Activated naive CD4-positive, alpha-beta T cell treated with anti-CD3 and anti-CD28 coated beads, Interleukin-2, amount 10 ng/mL, durations not matched to agents 7 days and 5 days (primary cell): ENCODE results near the gene SLC45A3.

ENCODE experiments used
- CTCF ChIA-PET: fragments of 350-600 bp; sonication (Branson Sonifier 250); formaldehyde crosslinking; loops from one replicate; lab custom pipeline; 2021; ENCODE audit warnings: antibody characterized with exemption; lab: Charles Lee
- DNase-seq: peaks from one replicate; pipeline ENCODE4 v3.0.0-alpha.2; 2020
- H3K27ac Mint-ChIP-seq: one replicate; pipeline ENCODE4 v1.8.0; 2021; ENCODE audit warnings: mild to moderate bottlenecking, moderate library complexity, mixed read lengths
- H3K27me3 Mint-ChIP-seq: one replicate; pipeline ENCODE4 v1.8.0; 2021; ENCODE audit warnings: mild to moderate bottlenecking, mixed read lengths
- H3K36me3 Mint-ChIP-seq: one replicate; pipeline ENCODE4 v1.8.0; 2021; ENCODE audit warnings: mixed read lengths
- H3K4me1 Mint-ChIP-seq: one replicate; pipeline ENCODE4 v1.8.0; 2021; ENCODE audit warnings: mixed read lengths
- H3K4me3 Mint-ChIP-seq: one replicate; pipeline ENCODE4 v1.8.0; 2021; ENCODE audit warnings: mild to moderate bottlenecking, moderate library complexity, mixed read lengths
- H3K9me3 Mint-ChIP-seq: one replicate; pipeline ENCODE4 v1.8.0; 2021; ENCODE audit warnings: mixed read lengths

The SLC45A3 gene

DNA sequence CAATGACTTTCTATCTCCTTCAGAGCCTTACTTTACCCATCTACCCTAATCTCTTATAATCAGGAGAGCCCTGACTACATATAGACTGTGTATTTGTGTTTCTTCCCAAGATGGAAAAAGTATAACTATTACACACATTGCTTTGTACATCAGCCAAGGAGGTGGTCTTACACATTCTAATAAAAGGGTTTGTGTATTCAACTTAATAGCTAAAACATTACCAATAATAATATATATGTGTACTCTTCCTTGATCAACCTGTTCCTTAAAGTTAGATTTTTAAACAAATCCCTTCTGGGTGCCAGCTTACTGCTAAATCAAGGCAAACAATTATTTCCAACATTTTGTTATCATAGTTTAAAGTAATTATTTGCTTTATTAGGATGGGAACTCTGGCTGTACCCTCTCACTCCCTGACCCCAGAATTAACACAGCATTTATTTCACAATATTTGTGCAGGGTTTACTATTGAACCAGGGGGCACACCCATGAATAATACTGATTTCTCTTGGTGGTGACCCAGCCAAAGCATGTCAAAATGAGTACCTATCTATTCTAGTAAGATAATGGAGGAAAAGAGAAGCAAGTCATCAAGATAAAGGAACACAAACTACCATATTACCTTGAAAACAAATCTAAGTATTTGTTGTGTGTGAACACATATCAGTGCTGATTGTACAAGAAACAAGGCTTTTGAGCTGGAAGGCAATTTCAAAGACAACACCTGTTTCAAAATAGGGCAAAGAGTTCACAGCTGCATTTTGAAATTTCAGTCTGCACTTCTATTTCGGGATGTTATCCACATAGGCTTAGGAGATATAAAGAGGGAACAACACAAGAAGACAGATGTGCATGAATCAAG, 30.1 kb upstream of the SLC45A3 start:
- Mint-ChIP-seq H3K27ac (no peak overlapping the region), H3K4me1 (peaks cover 13% of the 10 kb centered on the region), H3K9me3 (no peaks in the 10 kb centered on the region), H3K36me3 (peaks cover 40% of the 10 kb centered on the region), H3K4me3 (no peak overlapping the region), H3K27me3 (no peaks in the 10 kb centered on the region)
- CTCF ChIA-PET, result interaction anchor here (1.0 to 13.6 kb wide), 17 partner anchors 10 to 267 kb away, joined by 3 to 205 read pairs (median 7); no protein-coding TSS in a partner anchor
- no peak for DNase-seq

DNA sequence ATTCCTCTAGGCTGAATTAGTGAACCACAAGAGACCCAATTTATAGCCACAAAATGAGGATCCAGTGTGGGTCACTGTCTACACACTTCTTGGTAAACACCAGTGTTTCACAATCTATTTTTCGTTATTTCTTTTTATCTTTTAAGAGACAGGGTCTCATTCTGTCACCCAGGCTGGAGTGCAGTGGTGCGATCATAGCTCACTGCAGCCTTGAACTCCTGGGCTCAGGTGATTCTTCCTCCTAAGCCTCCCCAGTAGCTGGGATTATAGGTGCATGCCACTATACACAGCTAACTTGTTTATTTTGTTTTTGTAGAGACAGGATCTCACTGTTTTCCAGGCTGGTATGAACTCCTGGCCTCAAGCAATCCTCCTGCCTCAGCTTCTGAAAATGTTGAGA, 29.3 kb upstream of the SLC45A3 start:
- Mint-ChIP-seq H3K4me3 (no peak overlapping the region), H3K27ac (no peak overlapping the region), H3K36me3 (peaks cover 37% of the 10 kb centered on the region), H3K27me3 (no peaks in the 10 kb centered on the region), H3K4me1 (peaks cover 18% of the 10 kb centered on the region), H3K9me3 (no peaks in the 10 kb centered on the region)
- DNase-seq, result no peak
- CTCF ChIA-PET, result interaction anchor here (1.0 to 13.6 kb wide), 11 partner anchors 9 to 268 kb away, joined by 3 to 205 read pairs (median 12); no protein-coding TSS in a partner anchor

DNA sequence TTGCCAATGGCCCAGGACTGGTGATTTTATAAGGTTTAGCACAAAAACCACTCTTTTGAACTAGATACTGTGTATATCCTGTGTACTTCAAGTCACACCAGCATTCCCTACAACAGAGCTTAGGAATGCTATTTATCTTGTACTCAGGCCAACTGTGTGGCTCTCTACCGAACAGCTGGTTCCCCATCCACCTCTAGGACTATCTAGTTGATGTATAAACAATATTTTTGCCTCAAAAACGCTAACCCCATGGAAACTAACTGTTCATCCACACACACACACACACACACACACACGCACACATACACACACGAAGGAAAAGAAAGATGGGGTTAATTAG, 28.7 kb upstream of the SLC45A3 start:
- no peak for DNase-seq
- H3K9me3 Mint-ChIP-seq, result no peaks in the 10 kb centered on the region
- H3K4me1 Mint-ChIP-seq, result peaks cover 19% of the 10 kb centered on the region
- CTCF ChIA-PET, result interaction anchor here (2.9 to 13.6 kb wide), 3 partner anchors 32 to 74 kb away, joined by 12 to 205 read pairs (median 38); no protein-coding TSS in a partner anchor
- peaks cover 37% of the 10 kb centered on the region for H3K36me3 Mint-ChIP-seq
- no peaks in the 10 kb centered on the region for H3K27me3 Mint-ChIP-seq
- no peak overlapping the region for H3K27ac Mint-ChIP-seq
- H3K4me3 Mint-ChIP-seq, result no peak overlapping the region

DNA sequence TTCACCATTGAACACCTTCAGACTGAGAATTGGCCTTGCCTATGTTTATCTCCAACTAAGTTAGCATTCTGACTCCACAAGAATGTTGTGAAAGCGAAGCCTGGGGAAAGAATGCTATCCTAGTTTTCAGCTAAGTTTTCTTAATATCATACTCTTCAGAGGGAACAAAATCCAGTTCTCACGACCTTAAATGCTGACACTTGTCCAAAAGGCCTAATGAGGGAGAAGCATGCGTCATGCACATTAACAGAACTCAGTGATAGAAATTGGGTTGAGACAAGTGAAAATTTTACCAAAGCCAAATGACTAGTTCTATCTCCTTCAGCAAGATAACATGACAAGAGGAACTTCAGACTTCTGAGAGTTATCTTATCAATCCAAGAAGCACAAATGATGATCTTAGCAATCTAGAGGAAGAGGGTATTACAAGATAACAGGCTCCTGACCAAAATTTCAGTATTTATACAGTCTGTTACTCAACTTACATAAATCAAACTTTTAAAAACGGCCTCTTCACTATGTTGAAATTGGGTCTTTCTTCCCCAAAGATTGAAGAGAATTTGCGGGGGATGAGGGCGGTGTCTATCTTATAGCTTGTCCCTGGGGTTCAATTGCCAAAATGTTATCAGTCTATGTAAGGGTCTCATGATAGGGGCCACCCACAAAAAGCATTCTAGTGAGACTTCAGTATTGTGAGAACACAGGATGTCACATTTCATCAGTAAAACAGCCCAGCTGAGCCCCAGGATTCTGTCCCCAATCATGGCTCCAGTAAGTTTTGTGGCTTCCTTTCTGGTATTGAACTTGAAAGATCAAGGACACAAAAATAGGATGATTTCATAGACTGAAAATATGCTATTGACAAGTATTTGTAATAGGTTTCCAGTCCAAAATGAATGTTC, 26.5 kb upstream of the SLC45A3 start:
- Mint-ChIP-seq H3K4me3 (no peak overlapping the region), H3K4me1 (peaks cover 19% of the 10 kb centered on the region), H3K9me3 (no peaks in the 10 kb centered on the region), H3K27ac (no peak overlapping the region), H3K27me3 (no peaks in the 10 kb centered on the region), H3K36me3 (peaks cover 43% of the 10 kb centered on the region)
- CTCF ChIA-PET, result interaction anchor here (1.3 to 13.6 kb wide), 2 partner anchors 49 to 61 kb away, joined by 4 to 205 read pairs; no protein-coding TSS in a partner anchor
- DNase-seq, result no peak

DNA sequence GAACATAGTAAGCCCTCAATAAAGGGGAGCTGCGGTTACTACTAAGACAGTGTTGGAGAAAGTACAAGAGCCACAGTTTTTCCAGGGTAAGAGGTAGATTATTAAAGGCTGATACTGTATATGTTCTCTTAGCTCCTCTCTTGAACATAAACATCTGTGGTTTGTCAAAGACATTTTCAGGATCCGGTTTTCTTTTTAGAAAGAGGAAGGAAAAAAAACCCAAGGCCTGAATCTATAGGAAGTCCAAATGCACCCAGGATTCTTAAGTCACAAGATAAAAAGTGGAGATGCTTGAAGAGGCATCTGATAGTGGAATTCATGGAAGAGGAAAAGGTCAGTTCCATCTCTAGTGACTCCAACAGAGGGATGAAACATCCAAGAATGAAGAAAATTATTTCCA, 24.6 kb upstream of the SLC45A3 start:
- Mint-ChIP-seq H3K4me3 (no peak overlapping the region), H3K36me3 (peaks cover 36% of the 10 kb centered on the region), H3K27ac (no peak overlapping the region), H3K9me3 (no peaks in the 10 kb centered on the region), H3K4me1 (peaks cover 19% of the 10 kb centered on the region), H3K27me3 (no peaks in the 10 kb centered on the region)
- CTCF ChIA-PET, result interaction anchor here (1.1 to 13.6 kb wide), 2 partner anchors 26 to 47 kb away, joined by 3 to 205 read pairs; no protein-coding TSS in a partner anchor
- DNase-seq, result no peak

DNA sequence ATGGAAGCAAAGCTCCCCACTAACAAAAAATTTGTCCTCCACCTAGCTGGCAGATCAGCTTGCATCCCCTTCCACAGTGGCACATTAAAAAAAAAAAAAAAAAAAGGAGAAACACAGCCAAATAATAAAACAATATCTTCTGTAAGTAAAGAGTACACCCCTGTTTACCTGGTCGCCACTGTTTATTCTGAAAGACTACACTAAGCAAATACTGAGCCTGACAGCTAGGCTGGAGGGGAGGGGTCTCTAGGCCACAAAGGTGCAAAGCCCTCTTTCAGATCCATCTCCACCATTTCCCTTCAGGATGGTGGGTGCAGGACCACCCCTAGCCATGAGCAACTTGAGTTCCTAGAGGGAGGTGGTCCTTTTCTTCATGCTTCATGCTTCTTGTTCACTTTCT, 22.8 kb upstream of the SLC45A3 start:
- Mint-ChIP-seq H3K4me3 (no peak overlapping the region), H3K9me3 (no peaks in the 10 kb centered on the region), H3K27me3 (no peaks in the 10 kb centered on the region), H3K27ac (no peak overlapping the region), H3K36me3 (peaks cover 30% of the 10 kb centered on the region), H3K4me1 (peaks cover 19% of the 10 kb centered on the region)
- CTCF ChIA-PET, result interaction anchor here (0.6 to 13.6 kb wide), 4 partner anchors 9 to 1746 kb away, joined by 3 to 205 read pairs (median 6); no protein-coding TSS in a partner anchor
- no peak for DNase-seq

DNA sequence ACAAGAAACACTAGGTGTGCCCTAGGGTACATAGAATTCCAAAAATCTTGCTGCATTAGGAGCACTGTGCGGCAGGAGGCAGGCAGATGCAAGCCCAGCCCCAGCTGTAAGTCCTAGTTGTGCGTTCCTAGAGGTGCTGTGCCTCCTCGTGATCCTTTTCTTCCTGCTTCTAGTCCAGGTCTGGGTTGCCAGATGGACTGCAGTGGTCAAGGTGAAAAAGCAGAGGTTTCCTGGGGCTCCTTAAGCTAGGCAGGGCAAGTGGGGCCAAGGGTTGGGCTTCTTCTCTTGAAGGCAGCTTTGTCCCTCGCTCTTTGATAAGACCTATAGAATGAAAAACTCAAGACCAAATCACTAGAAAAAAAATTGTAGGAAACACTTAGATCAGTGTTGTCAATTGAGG, 21.6 kb upstream of the SLC45A3 start:
- no peak overlapping the region for H3K4me3 Mint-ChIP-seq
- peaks cover 27% of the 10 kb centered on the region for H3K36me3 Mint-ChIP-seq
- H3K27me3 Mint-ChIP-seq, result peaks cover 12% of the 10 kb centered on the region
- no peak overlapping the region for H3K27ac Mint-ChIP-seq
- H3K9me3 Mint-ChIP-seq, result no peaks in the 10 kb centered on the region
- H3K4me1 Mint-ChIP-seq, result peaks cover 13% of the 10 kb centered on the region
- DNase-seq, result no peak
- CTCF ChIA-PET, result interaction anchor here (2.2 kb wide), 2 partner anchors 10 to 43 kb away, joined by 8 to 11 read pairs; no protein-coding TSS in a partner anchor

DNA sequence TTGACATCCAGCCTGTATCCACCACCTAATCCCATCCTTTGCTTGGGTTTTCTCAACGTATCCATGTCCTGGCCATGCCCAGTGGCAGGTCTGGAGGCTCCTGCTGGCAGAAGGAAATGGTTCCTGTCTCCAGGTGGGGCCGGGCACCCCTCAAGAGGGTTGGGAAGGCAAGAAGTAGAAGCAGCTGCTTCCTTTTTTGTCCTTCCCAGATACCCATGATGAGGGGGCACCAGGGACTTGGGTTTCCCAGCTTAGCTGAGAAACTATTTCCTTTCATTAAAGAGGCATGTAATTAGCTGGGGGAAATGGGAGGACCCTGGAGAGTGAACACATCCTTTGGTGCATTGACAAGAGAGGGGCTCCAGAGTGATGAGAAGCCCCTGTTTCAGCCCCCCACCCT, 21.1 kb upstream of the SLC45A3 start:
- Mint-ChIP-seq H3K36me3 (peaks cover 23% of the 10 kb centered on the region), H3K4me3 (no peak overlapping the region), H3K27me3 (peaks cover 16% of the 10 kb centered on the region), H3K9me3 (no peaks in the 10 kb centered on the region), H3K4me1 (peaks cover 8% of the 10 kb centered on the region), H3K27ac (no peak overlapping the region)
- CTCF ChIA-PET, result interaction anchor here (1.2 to 2.2 kb wide), 4 partner anchors 10 to 276 kb away, joined by 3 to 11 read pairs (median 8); no protein-coding TSS in a partner anchor
- no peak for DNase-seq

DNA sequence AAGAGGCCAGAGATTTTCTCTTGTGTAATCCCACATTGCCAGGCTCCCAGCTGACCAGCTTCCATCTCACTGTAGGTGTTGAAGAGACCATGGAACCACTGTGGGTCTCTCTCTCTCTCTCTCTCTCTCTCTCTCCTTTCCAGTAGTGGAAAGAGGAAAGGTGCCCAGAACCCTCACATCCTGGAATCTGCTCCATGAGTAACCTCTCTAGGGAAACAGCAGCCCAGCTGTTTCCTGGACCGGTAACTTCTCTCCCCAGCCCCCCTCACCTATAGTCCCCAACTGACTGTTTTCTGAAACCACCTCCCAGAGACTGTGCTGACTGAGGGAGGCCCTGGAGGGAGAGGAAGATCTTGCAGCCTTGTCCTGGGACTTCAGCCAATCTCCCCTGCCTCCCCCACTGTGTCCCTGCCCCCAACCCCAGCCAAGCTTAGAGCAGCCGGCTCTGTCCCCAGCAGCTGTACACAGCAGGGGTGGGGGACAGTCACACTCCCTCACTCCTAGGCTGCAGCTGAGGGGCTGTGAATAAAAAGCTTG, 20.6 kb upstream of the SLC45A3 start:
- H3K27me3 Mint-ChIP-seq, result peaks cover 21% of the 10 kb centered on the region
- CTCF ChIA-PET, result interaction anchor here (1.2 to 2.2 kb wide), 3 partner anchors 11 to 276 kb away, joined by 3 to 11 read pairs (median 9); no protein-coding TSS in a partner anchor
- H3K4me1 Mint-ChIP-seq, result peaks cover 7% of the 10 kb centered on the region
- no peak for DNase-seq
- no peak overlapping the region for H3K4me3 Mint-ChIP-seq
- no peaks in the 10 kb centered on the region for H3K9me3 Mint-ChIP-seq
- peaks cover 23% of the 10 kb centered on the region for H3K36me3 Mint-ChIP-seq
- H3K27ac Mint-ChIP-seq, result no peak overlapping the region

DNA sequence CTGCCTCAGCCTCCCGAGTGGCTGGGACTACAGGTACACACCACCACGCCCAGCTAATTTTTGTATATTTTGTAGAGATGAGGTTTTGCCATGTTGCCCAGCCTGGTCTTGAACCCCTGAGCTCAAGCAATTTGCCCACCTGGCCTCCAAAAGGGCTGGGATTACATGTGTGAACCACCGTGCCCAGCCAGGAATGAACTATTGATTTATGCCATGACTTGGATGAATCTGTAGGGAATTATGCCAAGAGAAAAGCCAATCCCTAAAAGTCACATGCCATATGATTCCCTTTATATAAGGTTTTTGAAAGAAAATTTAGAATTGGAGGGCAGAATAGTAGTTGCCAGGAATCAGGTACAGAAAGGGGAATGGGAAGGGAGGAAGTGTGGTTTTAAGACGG, 19.1 kb upstream of the SLC45A3 start:
- Mint-ChIP-seq H3K4me1 (no peaks in the 10 kb centered on the region), H3K27me3 (peaks cover 28% of the 10 kb centered on the region), H3K9me3 (no peaks in the 10 kb centered on the region), H3K27ac (no peak overlapping the region), H3K36me3 (peaks cover 18% of the 10 kb centered on the region), H3K4me3 (no peak overlapping the region)
- no peak for DNase-seq
- CTCF ChIA-PET, result no interaction called here

DNA sequence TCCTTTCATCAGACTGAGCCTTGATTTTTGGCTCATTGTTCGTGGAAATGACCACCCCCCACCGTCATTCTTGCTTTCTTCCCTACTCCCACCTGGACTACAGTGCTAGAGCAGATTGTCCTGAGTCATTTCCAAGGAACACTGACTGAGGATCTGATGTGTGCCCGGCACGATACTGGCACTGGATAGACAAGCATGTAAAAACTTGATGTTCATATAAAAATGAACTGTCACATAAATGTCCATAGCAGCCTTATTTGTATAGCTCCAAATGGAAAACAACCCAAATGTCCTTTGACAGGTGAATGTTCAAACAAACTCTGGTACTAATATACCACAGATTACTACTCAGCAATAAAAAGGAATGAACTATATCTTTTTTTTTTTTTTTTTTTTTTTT, 18.6 kb upstream of the SLC45A3 start:
- Mint-ChIP-seq H3K27me3 (peaks cover 30% of the 10 kb centered on the region), H3K9me3 (no peaks in the 10 kb centered on the region), H3K36me3 (peaks cover 18% of the 10 kb centered on the region), H3K27ac (no peak overlapping the region), H3K4me3 (no peak overlapping the region), H3K4me1 (no peaks in the 10 kb centered on the region)
- DNase-seq, result no peak
- CTCF ChIA-PET, result no interaction called here

DNA sequence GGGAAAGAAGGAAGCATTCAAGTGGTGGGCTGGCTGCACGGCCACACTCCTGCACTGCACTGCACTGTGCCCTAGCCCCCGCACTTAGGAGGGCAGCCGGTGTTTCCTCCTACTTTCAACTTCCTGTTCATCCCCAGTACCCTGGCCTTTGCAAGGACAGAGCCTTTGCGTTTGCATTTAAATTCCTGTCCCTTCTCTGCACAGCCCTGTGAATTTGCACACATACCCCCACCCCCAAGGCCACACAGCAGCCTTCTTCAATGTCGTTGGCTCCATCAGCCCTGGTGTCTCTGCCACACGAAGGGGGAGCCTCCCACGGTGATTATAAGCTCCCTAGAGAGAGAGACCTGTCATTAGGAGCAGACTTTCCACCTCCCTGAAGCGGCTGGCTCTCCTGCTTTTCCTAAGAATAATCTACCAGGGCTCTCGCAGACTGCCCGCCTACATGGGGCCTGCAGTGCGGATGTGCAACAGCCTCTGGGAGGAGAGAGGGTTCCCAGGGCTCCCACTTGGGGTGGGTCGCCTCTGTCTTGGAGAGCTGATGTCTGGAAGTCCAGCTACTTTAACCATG, 13.2 kb upstream of the SLC45A3 start:
- CTCF ChIA-PET, result interaction anchor here (1.0 to 2.2 kb wide), 2 partner anchors 17 to 35 kb away, joined by 7 to 13 read pairs; no protein-coding TSS in a partner anchor
- peaks cover 2% of the 10 kb centered on the region for H3K4me1 Mint-ChIP-seq
- no peak overlapping the region for H3K27ac Mint-ChIP-seq

DNA sequence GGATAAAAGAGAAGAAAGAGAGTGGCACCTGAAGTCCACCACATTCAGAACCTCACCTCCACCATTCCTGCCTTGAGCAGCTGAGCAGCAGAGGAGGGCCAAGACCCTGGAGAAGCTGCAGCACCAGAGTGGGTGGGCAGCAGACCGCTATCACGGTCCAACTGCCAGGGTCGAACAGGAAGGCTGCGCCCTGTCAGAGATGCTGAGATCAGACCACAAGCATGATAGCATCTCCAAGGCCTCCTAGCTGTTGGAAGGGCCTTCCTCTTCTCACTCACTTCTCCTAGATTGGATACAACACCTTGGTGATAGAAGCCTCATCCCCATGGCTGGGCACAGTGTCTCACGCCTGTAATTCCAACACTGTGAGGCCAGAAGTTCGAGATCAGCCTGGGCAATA, 12.1 kb upstream of the SLC45A3 start:
- no peak overlapping the region for H3K4me3 Mint-ChIP-seq
- peaks cover 78% of the 10 kb centered on the region for H3K27me3 Mint-ChIP-seq
- no peaks in the 10 kb centered on the region for H3K36me3 Mint-ChIP-seq
- CTCF ChIA-PET, result no interaction called here
- H3K9me3 Mint-ChIP-seq, result no peaks in the 10 kb centered on the region
- no peak overlapping the region for H3K27ac Mint-ChIP-seq
- DNase-seq, result no peak
- peaks cover 2% of the 10 kb centered on the region for H3K4me1 Mint-ChIP-seq

More for the DNA sequence above, 13.2 kb upstream of the SLC45A3 start:
- Mint-ChIP-seq H3K27me3 (peaks cover 74% of the 10 kb centered on the region), H3K36me3 (no peaks in the 10 kb centered on the region), H3K9me3 (no peaks in the 10 kb centered on the region), H3K4me3 (no peak overlapping the region)
- DNase-seq, result no peak
